GM12878 (cell line): ENCODE measurements around the gene POLR2B.

Source experiments
- ATF7 ChIP-seq: fragments of 450-650 bp; IDR thresholded peaks from 2 replicates; pipeline ENCODE4 v1.6.1; 2016; ENCODE audit warnings: low read depth, mild to moderate bottlenecking
- BACH1 ChIP-seq: fragments of 450-650 bp; IDR thresholded peaks from 2 replicates; pipeline ENCODE4 v1.6.1; 2017; ENCODE audit warnings: mild to moderate bottlenecking, borderline replicate concordance
- EZH2 ChIP-seq: IDR thresholded peaks from 2 replicates; pipeline ENCODE4 v1.6.1; 2012; ENCODE audit warnings: low read depth, mild to moderate bottlenecking, control low read depth, inconsistent platforms, low read length, borderline replicate concordance; ENCODE audit not compliant: control insufficient read depth
- HCFC1 ChIP-seq: fragments of 150-350 bp; IDR thresholded peaks from 2 replicates; pipeline ENCODE4 v1.6.1; 2014; ENCODE audit warnings: low read length
- MYC ChIP-seq: IDR thresholded peaks from 2 replicates; pipeline ENCODE4 v1.6.1; 2011; ENCODE audit warnings: mild to moderate bottlenecking, low read length, moderate library complexity, inconsistent platforms; ENCODE audit not compliant: insufficient read depth, insufficient replicate concordance, insufficient read length, severe bottlenecking
- POLR2A ChIP-seq: IDR thresholded peaks from 2 replicates; pipeline ENCODE4 v1.6.1; 2011; ENCODE audit warnings: low read depth, mild to moderate bottlenecking, low read length
- SIN3A ChIP-seq: IDR thresholded peaks from 2 replicates; pipeline ENCODE4 v1.6.1; 2012; ENCODE audit warnings: low read depth, low read length, improper control_type of control experiment
- TCF12 ChIP-seq: IDR thresholded peaks from 2 replicates; pipeline ENCODE4 v1.6.1; 2011; ENCODE audit warnings: low read depth, mild to moderate bottlenecking, low read length
- TCF7 ChIP-seq: IDR thresholded peaks from 2 replicates; pipeline ENCODE4 v1.6.1; 2014; ENCODE audit warnings: antibody characterized with exemption, borderline replicate concordance
- ZNF207 ChIP-seq: fragments of 450-650 bp; IDR thresholded peaks from 2 replicates; pipeline ENCODE4 v1.6.1; 2014; ENCODE audit warnings: antibody characterized with exemption, mild to moderate bottlenecking, borderline replicate concordance
- TF ChIP-seq, protein P1 (sequence below), 3 experiments: IDR thresholded peaks in 2 of 3; conservative IDR thresholded peaks in 1 of 3; 2 replicates each; pipeline ENCODE4 v1.5.1; 2011; ENCODE audit warnings: low read depth in 3 of 3, low read length in 3 of 3, mild to moderate bottlenecking in 3 of 3, control low read depth in 2 of 3, moderate library complexity in 2 of 3, inconsistent platforms in 1 of 3, mixed read lengths in 1 of 3; ENCODE audit not compliant: control insufficient read depth in 2 of 3, insufficient read depth in 1 of 3; ENCODE audit errors: extremely low read depth in 1 of 3
- TF ChIP-seq, protein P2 (sequence below): IDR thresholded peaks from 2 replicates; pipeline ENCODE4 v1.6.1; 2012; ENCODE audit warnings: mild to moderate bottlenecking, low read depth, low read length
- TF ChIP-seq, protein P3 (sequence below): fragments of 450-650 bp; formaldehyde crosslinking; IDR thresholded peaks from 2 replicates; pipeline ENCODE4 v1.4.0; 2020; ENCODE audit warnings: mild to moderate bottlenecking, moderate library complexity
- TF ChIP-seq, protein P4 (sequence below): fragments of 450-650 bp; IDR thresholded peaks from 2 replicates; pipeline ENCODE4 v1.6.1; 2018; ENCODE audit warnings: mild to moderate bottlenecking, low read depth, moderate library complexity; ENCODE audit not compliant: partially characterized antibody

DNA sequence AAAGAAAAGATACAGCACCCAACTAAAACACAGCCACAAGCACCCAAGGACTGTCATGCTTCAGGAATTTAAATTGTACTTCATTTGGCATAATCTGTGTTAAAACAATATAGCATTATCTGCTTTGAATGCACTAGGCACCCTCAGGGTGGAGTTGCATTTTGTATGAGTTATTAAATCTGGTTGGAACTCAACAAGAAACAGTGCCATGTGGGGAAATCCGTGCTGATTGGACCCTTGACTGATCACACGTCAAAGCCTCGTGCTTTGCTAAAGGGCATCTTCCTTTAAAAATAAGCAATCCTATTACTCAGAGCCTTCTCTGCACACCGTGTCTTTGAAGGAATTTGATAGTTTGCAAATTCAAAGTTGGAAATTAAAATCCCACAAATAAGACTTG is 96.0 kb downstream of the POLR2B start:
- no peak for TF ChIP-seq EZH2
- TF ChIP-seq, protein P1, sequence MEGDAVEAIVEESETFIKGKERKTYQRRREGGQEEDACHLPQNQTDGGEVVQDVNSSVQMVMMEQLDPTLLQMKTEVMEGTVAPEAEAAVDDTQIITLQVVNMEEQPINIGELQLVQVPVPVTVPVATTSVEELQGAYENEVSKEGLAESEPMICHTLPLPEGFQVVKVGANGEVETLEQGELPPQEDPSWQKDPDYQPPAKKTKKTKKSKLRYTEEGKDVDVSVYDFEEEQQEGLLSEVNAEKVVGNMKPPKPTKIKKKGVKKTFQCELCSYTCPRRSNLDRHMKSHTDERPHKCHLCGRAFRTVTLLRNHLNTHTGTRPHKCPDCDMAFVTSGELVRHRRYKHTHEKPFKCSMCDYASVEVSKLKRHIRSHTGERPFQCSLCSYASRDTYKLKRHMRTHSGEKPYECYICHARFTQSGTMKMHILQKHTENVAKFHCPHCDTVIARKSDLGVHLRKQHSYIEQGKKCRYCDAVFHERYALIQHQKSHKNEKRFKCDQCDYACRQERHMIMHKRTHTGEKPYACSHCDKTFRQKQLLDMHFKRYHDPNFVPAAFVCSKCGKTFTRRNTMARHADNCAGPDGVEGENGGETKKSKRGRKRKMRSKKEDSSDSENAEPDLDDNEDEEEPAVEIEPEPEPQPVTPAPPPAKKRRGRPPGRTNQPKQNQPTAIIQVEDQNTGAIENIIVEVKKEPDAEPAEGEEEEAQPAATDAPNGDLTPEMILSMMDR (IDR thresholded peaks at IDR 0.05 in 2 of 3, conservative IDR thresholded peaks at IDR 0.05 in 1 of 3; ENCODE audit: control insufficient read depth in 2 of 3, extremely low read depth in 1 of 3, insufficient read depth in 1 of 3, low read depth in 3 of 3, low read length in 3 of 3), result no peak
- TF ChIP-seq, protein P2, sequence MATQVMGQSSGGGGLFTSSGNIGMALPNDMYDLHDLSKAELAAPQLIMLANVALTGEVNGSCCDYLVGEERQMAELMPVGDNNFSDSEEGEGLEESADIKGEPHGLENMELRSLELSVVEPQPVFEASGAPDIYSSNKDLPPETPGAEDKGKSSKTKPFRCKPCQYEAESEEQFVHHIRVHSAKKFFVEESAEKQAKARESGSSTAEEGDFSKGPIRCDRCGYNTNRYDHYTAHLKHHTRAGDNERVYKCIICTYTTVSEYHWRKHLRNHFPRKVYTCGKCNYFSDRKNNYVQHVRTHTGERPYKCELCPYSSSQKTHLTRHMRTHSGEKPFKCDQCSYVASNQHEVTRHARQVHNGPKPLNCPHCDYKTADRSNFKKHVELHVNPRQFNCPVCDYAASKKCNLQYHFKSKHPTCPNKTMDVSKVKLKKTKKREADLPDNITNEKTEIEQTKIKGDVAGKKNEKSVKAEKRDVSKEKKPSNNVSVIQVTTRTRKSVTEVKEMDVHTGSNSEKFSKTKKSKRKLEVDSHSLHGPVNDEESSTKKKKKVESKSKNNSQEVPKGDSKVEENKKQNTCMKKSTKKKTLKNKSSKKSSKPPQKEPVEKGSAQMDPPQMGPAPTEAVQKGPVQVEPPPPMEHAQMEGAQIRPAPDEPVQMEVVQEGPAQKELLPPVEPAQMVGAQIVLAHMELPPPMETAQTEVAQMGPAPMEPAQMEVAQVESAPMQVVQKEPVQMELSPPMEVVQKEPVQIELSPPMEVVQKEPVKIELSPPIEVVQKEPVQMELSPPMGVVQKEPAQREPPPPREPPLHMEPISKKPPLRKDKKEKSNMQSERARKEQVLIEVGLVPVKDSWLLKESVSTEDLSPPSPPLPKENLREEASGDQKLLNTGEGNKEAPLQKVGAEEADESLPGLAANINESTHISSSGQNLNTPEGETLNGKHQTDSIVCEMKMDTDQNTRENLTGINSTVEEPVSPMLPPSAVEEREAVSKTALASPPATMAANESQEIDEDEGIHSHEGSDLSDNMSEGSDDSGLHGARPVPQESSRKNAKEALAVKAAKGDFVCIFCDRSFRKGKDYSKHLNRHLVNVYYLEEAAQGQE, result no peak
- no peak for TF ChIP-seq ZNF207
- TF ChIP-seq, protein P3, sequence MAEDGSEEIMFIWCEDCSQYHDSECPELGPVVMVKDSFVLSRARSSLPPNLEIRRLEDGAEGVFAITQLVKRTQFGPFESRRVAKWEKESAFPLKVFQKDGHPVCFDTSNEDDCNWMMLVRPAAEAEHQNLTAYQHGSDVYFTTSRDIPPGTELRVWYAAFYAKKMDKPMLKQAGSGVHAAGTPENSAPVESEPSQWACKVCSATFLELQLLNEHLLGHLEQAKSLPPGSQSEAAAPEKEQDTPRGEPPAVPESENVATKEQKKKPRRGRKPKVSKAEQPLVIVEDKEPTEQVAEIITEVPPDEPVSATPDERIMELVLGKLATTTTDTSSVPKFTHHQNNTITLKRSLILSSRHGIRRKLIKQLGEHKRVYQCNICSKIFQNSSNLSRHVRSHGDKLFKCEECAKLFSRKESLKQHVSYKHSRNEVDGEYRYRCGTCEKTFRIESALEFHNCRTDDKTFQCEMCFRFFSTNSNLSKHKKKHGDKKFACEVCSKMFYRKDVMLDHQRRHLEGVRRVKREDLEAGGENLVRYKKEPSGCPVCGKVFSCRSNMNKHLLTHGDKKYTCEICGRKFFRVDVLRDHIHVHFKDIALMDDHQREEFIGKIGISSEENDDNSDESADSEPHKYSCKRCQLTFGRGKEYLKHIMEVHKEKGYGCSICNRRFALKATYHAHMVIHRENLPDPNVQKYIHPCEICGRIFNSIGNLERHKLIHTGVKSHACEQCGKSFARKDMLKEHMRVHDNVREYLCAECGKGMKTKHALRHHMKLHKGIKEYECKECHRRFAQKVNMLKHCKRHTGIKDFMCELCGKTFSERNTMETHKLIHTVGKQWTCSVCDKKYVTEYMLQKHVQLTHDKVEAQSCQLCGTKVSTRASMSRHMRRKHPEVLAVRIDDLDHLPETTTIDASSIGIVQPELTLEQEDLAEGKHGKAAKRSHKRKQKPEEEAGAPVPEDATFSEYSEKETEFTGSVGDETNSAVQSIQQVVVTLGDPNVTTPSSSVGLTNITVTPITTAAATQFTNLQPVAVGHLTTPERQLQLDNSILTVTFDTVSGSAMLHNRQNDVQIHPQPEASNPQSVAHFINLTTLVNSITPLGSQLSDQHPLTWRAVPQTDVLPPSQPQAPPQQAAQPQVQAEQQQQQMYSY (CRISPR knock-in tag), result no peak
- no peak for TF ChIP-seq ATF7
- TF ChIP-seq TCF12, result no peak
- TF ChIP-seq, protein P4, sequence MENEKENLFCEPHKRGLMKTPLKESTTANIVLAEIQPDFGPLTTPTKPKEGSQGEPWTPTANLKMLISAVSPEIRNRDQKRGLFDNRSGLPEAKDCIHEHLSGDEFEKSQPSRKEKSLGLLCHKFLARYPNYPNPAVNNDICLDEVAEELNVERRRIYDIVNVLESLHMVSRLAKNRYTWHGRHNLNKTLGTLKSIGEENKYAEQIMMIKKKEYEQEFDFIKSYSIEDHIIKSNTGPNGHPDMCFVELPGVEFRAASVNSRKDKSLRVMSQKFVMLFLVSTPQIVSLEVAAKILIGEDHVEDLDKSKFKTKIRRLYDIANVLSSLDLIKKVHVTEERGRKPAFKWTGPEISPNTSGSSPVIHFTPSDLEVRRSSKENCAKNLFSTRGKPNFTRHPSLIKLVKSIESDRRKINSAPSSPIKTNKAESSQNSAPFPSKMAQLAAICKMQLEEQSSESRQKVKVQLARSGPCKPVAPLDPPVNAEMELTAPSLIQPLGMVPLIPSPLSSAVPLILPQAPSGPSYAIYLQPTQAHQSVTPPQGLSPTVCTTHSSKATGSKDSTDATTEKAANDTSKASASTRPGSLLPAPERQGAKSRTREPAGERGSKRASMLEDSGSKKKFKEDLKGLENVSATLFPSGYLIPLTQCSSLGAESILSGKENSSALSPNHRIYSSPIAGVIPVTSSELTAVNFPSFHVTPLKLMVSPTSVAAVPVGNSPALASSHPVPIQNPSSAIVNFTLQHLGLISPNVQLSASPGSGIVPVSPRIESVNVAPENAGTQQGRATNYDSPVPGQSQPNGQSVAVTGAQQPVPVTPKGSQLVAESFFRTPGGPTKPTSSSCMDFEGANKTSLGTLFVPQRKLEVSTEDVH, result no peak
- TF ChIP-seq HCFC1, result no peak
- no peak for TF ChIP-seq SIN3A
- no peak for TF ChIP-seq TCF7
- no peak for TF ChIP-seq POLR2A
- TF ChIP-seq MYC, result no peak
- TF ChIP-seq BACH1, result no peak
